ENCODE measurements around the gene CRHR1. TPM values are rescaled to one million over a fixed set of nuclear protein-coding genes. Genes with fewer than 3 reads are reported as not detected.

CRHR1 gene
- total RNA-seq, 1 experiment from 2014 or later = not detected

GRCh38 chr17:45844695-45845375 lies 60.7 kb downstream of the CRHR1 start, which contains the start of gene SPPL2C:
SPPL2C (plus strand) TSS chr17:45844881; CDS start chr17:45844907, 26 bp downstream.
- H3K79me2 ChIP-seq (ENCODE audit: low read length) = no peaks in the 10 kb centered on the region
- no peaks in the 10 kb centered on the region for H3K9me2 ChIP-seq (replicated peaks; ENCODE audit: low read length)
- ChIA-PET CTCF (interaction anchor here (0.6 kb wide), 1 partner anchor 123 kb away, joined by 3 read pairs; no protein-coding TSS in a partner anchor), POLR2A (ENCODE audit: unreplicated experiment) (no interaction called here)
- no peaks in the 10 kb centered on the region for H3K36me3 ChIP-seq (ENCODE audit: low read depth, low read length)
- BruUV-seq (replicated peaks) = no TSS peak
- no peak within 1 kb of the TSS for H2AFZ ChIP-seq (ENCODE audit: low read length)
- H4K20me1 ChIP-seq (ENCODE audit: low read length) = no peaks in the 10 kb centered on the region
- DNase-seq (no peak), ATAC-seq (no peak)
- no peak within 1 kb of the TSS for H3K4me2 ChIP-seq (ENCODE audit: low read length)
- no peaks in the 10 kb centered on the region; the same call in 1 of the 2 replicates for H3K27me3 ChIP-seq (ENCODE audit: low read length)
- H3K4me3 ChIP-seq (ENCODE audit: low read length) = no peak within 1 kb of the TSS
- no peak within 1 kb of the TSS for H3K9ac ChIP-seq (ENCODE audit: low read length)
- H3K27ac ChIP-seq (ENCODE audit: low read length) = no peak within 1 kb of the TSS
- no peaks in the 10 kb centered on the region for H3K9me3 ChIP-seq (ENCODE audit: low read length)
- no peak for TF ChIP-seq EZH2 (IDR thresholded peaks at IDR 0.05; ENCODE audit: low read length, unreplicated experiment)
- no peak for TF ChIP-seq CTCF (conservative IDR thresholded peaks at IDR 0.05; ENCODE audit: low read depth, low read length)
- TF ChIP-seq EZH2phosphoT487 (IDR thresholded peaks at IDR 0.05; ENCODE audit: borderline replicate concordance, low read length) = no peak
- H3K4me1 ChIP-seq (ENCODE audit: insufficient read depth, low read length) = no peaks in the 10 kb centered on the region; the same call in 1 of the 2 replicates
- intact Hi-C loops (cut with micrococcal nuclease) = no loop called here
- no peaks in the 10 kb centered on the region for H3F3A ChIP-seq (ENCODE audit: low read length, unreplicated experiment)

GRCh38 chr17:45845376-45846185 lies 61.5 kb downstream of the CRHR1 start:
- H3K4me2 ChIP-seq (ENCODE audit: low read length) = no peak overlapping the region
- no peak overlapping the region for H2AFZ ChIP-seq (ENCODE audit: low read length)
- H3K9me3 ChIP-seq (ENCODE audit: low read length) = no peaks in the 10 kb centered on the region
- intact Hi-C loops (cut with micrococcal nuclease) = no loop called here
- DNase-seq = no peak
- no peaks in the 10 kb centered on the region; the same call in 1 of the 2 replicates for H3K4me1 ChIP-seq (ENCODE audit: insufficient read depth, low read length)
- no peaks in the 10 kb centered on the region for H3K36me3 ChIP-seq (ENCODE audit: low read depth, low read length)
- no TSS peak for BruUV-seq (replicated peaks)
- no peak overlapping the region for H3K4me3 ChIP-seq (ENCODE audit: low read length)
- H3K27me3 ChIP-seq (ENCODE audit: low read length) = no peaks in the 10 kb centered on the region
- H4K20me1 ChIP-seq (ENCODE audit: low read length) = no peaks in the 10 kb centered on the region
- ChIA-PET CTCF (no interaction called here), POLR2A (ENCODE audit: unreplicated experiment) (no interaction called here)
- H3F3A ChIP-seq (ENCODE audit: low read length, unreplicated experiment) = no peaks in the 10 kb centered on the region
- TF ChIP-seq CTCF (conservative IDR thresholded peaks at IDR 0.05; ENCODE audit: low read depth, low read length) (no peak), EZH2phosphoT487 (IDR thresholded peaks at IDR 0.05; ENCODE audit: borderline replicate concordance, low read length) (no peak), EZH2 (IDR thresholded peaks at IDR 0.05; ENCODE audit: low read length, unreplicated experiment) (no peak)
- H3K9me2 ChIP-seq (replicated peaks; ENCODE audit: low read length) = no peaks in the 10 kb centered on the region
- no peak overlapping the region for H3K9ac ChIP-seq (ENCODE audit: low read length)
- no peak for ATAC-seq
- H3K79me2 ChIP-seq (ENCODE audit: low read length) = no peaks in the 10 kb centered on the region
- no peak overlapping the region for H3K27ac ChIP-seq (ENCODE audit: low read length)

Data from PC-3 (cell line).